ENCODE results near the gene ADAMTS2.
A peak's percentile ranks its signal among the peaks of the same experiment; 100 is the strongest.

Gene ADAMTS2

GRCh38 chr5:179152941-179153340 is 192.3 kb downstream of the ADAMTS2 start:
- no peak for DNase-seq

DNA sequence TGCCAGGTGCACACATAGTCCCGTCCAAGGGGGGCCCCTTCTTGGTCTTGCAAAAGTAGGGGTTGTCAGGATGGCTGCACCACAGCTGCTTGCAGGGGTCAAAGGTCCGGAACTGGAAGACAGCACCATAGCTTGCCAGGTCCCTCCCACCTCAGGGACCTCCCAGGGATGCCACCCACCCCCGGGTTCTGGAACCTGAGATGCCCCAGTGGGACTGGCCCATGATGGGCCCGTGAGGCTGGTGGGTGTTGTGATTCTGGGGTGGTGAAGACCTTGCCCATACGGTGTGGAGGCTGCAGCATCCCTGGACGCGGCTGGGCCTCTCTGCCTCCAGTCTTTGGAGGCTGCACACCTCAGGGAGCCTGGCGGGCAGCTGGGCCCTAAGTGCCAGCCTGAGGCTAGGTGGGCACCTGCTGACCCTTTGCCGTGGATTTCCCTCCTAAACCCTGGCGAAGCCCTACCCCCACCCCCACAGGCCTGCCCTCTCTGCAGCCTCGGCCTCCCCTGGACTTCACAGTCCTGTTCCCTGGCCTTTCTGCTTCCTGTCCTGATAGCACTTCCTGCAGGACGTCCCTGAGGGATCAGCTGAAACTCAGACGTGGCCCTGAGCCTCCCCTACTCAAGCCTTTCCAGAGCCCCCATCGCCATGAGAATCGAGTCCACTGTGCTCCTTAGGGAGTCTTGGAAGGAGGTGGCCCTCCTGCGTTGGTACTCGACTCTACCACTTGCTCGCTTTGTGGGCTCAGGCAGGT is 192.9 kb downstream of the ADAMTS2 start:
- DNase-seq = peak; percentile 6

- no peak for DNase-seq
Measured at GRCh38 chr5:179151286-179152118, 193.8 kb downstream of the ADAMTS2 start.

GRCh38 chr5:179150011-179150410 is 195.2 kb downstream of the ADAMTS2 start:
- DNase-seq = no peak

- no peak for DNase-seq
Measured at GRCh38 chr5:179149278-179149677, 196.0 kb downstream of the ADAMTS2 start.

DNA sequence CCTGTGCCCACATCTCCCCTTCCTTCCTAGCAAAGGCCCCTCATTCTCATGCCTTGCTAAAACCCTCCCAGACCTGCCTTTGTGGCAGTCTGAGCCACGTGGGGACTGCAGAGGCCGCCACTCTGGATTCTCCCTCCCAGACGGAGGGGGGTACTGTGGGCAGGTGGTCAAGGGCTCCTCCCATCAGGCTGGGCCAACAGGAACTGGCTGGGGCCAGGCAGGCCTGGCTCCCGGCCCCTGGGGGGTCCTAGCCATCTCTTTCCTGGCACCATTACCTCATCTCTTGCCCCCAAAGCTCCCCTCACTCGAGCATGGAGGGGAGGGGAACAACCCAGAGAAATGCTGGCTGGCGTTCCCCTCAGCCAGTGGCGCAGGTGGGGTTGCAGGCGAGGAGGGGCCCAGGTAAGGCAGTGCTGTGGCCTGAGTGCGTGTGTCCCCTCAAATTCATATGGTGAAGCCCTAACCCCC is 196.5 kb downstream of the ADAMTS2 start:
- no peak for DNase-seq

DNA sequence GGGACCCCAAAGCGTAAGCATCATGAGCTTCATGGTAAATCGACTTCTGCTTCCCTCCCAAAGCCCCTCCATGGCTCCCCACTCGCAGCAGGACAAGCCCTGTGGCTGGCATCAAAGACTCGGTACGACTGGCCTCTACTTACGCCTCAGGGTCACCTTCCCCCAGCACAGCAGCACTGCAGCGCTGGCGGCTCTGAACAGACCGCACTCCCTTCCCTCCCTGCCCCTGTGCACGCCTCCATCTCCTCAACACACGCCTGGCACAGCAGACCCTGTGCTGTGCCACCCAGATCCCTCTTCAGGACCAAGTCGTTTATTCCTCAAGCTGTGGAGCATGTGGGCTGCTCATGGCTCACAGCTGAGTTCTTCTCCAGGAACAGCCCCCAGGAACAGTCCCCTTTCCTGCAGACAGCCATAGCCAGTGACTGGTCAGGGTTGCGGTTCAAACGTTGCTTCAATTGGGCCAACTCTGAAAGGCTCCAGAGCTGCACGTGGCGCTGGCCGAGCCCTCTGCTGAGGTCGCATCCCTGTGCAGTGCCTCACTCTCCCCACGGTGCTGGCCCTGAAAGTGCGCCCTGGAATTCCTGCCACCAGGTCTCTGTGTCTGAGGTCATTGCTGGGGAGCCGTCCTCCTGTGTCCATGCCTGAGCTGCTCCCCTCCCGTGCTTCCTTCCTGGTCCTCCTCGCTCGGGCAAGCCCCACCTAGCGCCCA is 197.1 kb downstream of the ADAMTS2 start:
- no peak for DNase-seq

GRCh38 chr5:179146277-179146676 is 199.0 kb downstream of the ADAMTS2 start:
- peak; percentile 33 for DNase-seq

- DNase-seq = no peak
Measured at GRCh38 chr5:179143446-179143845, 201.8 kb downstream of the ADAMTS2 start.

GRCh38 chr5:179142434-179143198 is 202.6 kb downstream of the ADAMTS2 start:
- DNase-seq = no peak

GRCh38 chr5:179141867-179142266 is 203.4 kb downstream of the ADAMTS2 start:
- DNase-seq = no peak

DNA sequence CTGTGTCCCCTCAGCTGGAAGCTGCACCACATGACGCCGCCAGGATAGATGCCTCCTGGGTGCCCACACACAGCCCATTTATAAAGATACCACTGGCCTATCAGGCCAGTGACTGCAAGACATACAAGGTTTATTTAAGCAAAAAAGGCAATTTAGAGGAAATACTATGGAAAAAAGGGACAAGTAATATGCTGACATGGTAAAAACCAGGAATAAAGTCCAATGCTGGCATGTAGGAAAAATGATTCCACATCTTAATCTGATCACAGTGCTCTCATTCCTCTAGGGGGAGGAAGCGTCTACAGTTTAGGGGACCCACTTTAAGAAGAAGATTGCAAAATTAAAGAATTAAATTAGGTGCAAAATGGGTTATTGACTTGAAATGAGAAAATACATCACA is 205.0 kb downstream of the ADAMTS2 start:
- DNase-seq = no peak

DNA sequence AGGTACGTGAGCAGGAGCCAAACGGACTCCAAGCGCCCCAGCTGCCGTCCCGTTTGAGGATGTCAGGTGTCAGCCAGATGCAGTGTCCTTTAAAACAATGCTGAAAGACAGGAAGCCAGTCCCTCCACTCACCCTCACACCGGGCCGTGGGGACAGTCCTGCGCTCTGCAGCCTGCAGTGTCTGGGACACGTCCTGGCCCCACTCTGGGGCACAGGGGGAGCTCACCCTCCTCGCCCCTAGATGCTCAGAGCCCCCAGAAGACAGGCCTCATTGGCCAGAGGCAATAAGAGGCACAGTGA is 205.4 kb downstream of the ADAMTS2 start:
- no peak for DNase-seq

DNA sequence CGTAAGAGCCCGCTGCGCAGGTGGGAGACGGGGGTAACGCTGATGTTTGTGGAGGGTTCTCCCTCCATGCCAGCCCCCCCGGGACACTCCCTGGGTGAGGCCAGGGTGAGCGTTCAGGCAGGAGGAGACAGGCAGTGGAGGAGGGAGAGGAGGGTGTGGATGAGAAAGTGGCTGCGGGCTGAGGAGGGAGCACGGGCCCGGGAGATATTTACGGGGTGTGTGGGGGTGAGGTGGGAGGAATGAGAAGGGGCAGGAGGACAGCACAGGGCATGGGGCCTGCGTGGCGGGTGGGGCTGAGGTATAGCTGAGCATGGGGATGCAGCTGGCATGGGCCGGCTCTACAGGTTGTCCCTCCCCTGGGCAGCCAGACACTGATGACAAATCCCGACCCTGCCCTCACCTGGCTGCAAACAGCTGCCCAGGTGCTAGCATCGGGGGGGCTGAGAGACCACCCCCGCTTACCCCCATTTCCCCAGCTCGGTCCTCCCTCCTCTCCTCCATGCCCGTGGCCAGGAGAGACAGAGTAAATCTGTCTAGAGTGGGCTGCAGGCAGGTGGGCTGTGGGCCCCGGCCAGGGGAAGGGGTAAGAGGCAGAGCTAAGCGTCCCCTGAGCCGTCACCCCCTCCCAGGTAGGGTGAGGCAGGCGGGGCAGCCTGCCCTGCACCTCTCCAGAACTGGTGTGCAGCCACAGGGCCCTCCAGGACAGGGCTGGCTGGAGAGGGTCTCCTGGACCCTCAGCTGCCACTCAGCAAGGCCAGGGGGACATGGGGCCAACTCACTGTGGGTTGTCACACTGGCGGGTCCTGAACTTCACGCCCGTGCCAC is 205.9 kb downstream of the ADAMTS2 start:
- no peak for DNase-seq

GRCh38 chr5:179138568-179138925 is 206.7 kb downstream of the ADAMTS2 start:
- DNase-seq = no peak

DNA sequence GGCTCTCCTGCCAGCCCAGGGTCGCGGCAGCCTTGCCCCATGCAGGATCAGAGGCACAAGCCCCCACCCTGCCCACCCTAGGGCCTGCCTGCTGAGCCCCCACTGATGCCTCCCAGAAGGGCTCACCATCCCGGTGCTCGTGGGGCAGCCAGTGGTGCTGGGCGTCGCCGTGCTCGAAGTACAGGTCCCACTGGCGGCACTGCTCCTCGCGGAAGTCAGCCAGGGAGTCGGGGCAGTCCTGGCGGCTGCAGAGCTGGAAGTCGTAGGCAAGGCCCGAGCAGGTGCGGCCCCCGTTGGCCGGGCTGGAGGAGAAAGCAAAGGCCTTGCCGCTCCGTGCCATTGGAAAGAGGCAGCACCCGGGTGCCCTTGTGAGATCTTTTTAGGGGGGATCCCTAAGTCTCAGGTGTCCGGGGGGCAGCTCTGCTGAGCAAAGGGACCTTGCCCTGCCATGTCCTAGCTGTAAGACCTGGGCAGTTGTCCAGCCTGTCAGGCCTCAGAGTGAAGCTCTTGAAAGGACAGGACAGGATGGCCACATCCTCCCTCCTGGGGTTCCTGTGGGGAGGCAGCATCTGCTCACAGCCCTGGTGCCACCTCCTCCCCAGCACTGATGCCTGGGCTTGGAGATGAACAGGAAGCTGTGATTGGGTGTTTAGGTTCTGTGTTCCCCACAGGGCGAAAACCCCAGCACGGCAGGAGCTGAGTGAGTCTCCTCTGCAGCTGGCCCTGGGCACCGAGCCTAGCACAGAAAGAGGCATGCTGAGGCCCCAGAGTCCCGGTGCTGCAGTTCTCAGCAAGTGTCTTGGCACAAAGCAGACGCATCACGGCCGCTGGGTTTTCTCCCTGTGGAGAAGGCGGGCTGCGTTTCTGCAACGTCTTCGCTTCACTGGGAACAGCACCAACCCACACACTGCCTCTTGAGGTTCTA is 207.4 kb downstream of the ADAMTS2 start:
- no peak for DNase-seq

- DNase-seq = no peak
Measured at GRCh38 chr5:179137016-179137642, 208.1 kb downstream of the ADAMTS2 start.

DNA sequence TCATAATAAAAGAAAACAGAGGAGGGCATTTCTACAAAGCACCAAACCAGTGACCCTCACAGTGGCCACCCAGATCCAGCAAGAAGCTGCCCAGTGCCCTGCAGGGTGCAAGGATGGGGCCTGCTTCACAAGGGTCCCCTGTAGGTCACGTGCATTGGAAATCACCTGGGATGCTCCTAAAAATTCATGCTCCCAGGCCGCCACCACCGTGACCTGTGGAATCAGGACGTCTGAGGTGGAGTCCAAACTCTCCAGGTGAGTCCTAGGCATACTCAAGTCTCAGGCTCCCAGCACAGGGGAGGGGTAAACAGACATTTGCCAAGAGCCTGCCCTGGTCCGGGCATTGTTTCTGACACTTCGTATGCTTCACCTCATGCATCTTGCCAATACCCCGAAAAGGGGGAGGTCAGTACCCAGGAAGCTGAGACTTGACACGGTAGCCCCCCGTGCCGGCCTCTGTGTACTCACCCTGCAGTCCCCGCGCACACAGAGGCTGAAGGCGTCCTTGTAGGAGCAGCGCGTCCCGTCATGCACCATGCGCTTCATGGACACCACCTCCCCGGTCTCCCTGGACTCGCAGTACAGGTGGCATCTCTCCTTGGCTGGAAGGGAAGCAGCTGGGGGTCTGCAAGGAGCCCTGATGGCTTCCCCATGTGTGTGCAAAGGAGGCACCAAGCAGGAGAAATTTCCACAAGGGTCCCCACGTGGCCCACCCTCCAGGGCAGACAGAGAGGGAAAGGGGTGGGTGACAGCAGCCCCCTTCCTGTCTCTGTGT is 209.6 kb downstream of the ADAMTS2 start:
- DNase-seq = no peak

DNA sequence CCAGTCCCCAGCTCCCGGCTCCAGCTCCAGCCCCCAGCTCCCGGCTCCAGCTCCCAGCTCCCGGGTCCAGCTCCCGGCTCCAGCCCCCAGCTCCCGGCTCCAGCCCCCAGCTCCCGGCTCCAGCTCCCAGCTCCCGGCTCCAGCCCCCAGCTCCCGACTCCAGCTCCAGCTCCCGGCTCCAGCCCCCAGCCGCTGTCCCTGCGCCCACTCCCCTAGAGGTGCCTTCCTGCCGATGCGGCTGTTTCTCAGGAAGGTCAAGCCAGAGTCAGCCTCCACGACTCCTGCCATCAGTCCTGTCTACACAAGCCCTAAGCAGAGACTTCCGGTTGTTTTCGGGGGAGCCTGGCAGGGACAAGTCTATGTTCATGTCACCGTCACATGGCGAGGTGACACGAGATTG is 210.3 kb downstream of the ADAMTS2 start:
- DNase-seq = no peak

DNA sequence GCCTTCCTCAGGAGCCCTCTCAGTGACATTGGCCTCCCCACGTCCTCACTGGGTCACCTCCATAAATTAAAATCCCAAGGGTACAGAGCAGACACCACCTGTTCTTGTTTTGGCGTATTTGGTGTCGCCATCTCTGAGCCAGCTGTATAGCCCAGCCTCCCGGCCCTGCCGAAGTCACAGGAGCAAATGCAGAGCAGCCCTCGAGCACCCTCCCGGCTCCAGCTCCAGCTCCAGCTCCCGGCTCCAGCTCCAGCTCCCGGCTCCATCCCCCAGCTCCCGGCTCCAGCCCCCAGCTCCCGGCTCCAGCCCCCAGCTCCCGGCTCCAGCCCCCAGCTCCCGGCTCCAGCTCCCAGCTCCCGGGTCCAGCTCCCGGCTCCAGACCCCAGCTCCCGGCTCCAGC is 210.8 kb downstream of the ADAMTS2 start:
- DNase-seq = no peak
